Ovary (tissue), 3 donors: ENCODE results near the gene IGF2BP1.

ENCODE experiments used
- EP300 ChIP-seq: sonication (generic); formaldehyde crosslinking; IDR thresholded peaks from one replicate; pipeline ENCODE4 v1.6.1; 2017; ENCODE audit warnings: antibody characterized with exemption
- POLR2A ChIP-seq: fragments of 450-650 bp; IDR thresholded peaks from one replicate; pipeline ENCODE4 v1.6.1; 2017; ENCODE audit warnings: antibody characterized with exemption, mild to moderate bottlenecking, moderate library complexity
- TF ChIP-seq, protein P1 (sequence below), 3 donors: fragments of 450-650 bp in 2 of 3; fragments of 200-600 bp in 1 of 3; IDR thresholded peaks; one replicate each; pipeline versions ENCODE4 v1.5.1 to v1.8.0; 2016 to 2022; ENCODE audit warnings: antibody characterized with exemption in 3 of 3, mild to moderate bottlenecking in 1 of 3
- donor health status: DM: no; HTN: no; CAD: no.

DNA sequence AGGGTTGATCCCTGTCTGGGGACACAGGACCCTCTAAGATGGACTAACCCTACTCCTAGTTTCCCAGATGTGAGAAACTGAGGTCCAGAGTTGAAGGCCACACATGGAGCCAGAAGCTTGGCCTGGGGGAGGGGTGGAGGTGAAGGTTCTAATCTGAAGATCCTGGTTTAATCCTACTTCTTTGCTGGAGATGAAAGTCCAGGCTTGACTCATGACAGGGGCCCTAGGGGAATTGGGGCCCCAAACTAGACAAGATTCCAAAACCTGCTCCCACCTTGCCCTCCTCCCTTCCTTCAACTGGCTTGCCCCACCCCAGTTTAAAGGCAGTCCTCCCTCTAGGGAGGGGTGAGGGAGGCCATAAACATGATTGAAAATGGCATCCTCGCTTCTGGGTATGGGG is 21.6 kb downstream of the IGF2BP1 start:
- TF ChIP-seq, protein P1, sequence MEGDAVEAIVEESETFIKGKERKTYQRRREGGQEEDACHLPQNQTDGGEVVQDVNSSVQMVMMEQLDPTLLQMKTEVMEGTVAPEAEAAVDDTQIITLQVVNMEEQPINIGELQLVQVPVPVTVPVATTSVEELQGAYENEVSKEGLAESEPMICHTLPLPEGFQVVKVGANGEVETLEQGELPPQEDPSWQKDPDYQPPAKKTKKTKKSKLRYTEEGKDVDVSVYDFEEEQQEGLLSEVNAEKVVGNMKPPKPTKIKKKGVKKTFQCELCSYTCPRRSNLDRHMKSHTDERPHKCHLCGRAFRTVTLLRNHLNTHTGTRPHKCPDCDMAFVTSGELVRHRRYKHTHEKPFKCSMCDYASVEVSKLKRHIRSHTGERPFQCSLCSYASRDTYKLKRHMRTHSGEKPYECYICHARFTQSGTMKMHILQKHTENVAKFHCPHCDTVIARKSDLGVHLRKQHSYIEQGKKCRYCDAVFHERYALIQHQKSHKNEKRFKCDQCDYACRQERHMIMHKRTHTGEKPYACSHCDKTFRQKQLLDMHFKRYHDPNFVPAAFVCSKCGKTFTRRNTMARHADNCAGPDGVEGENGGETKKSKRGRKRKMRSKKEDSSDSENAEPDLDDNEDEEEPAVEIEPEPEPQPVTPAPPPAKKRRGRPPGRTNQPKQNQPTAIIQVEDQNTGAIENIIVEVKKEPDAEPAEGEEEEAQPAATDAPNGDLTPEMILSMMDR (IDR thresholded peaks at IDR 0.05), result no peak
- TF ChIP-seq EP300, result no peak
- TF ChIP-seq POLR2A, result no peak
